ENCODE data around the gene ARHGAP45. TPM values are rescaled to one million over a fixed set of nuclear protein-coding genes. Genes with fewer than 3 reads are reported as not detected.
"Not testable (repeated sequence)": the region's sequence is repeated elsewhere in the genome, so short reads cannot be mapped to it uniquely, and the experiment has no call there.

ARHGAP45 gene
- 6.0 TPM for total RNA-seq
- long read RNA-seq, full-length matches to known transcripts: 2 of 6 reads
- long read RNA-seq, partial matches to known transcripts: 4 of 6 reads
- long read RNA-seq, other reads (novel, unspliced or antisense): 0 of 6 reads

- ATAC-seq (peak; percentile 16), DNase-seq (peak; percentile 68)
- intact Hi-C loops (cut with micrococcal nuclease): no loop called here
Observed at GRCh38 chr19:1066748-1067340, at the start of gene ARHGAP45. ARHGAP45 (plus strand) TSS chr19:1067167; CDS start chr19:1067406, 239 bp downstream.

GRCh38 chr19:1017906-1018305, 49.1 kb upstream of the ARHGAP45 start:
- ATAC-seq (no peak), DNase-seq (no peak)
- intact Hi-C loops (cut with micrococcal nuclease): no loop called here

- intact Hi-C loops (cut with micrococcal nuclease): no loop called here
- no peak for DNase-seq
- no peak for ATAC-seq
Observed at GRCh38 chr19:1018393-1018792, 48.6 kb upstream of the ARHGAP45 start.

- no peak for ATAC-seq
- no peak for DNase-seq
- intact Hi-C loops (cut with micrococcal nuclease): no loop called here
Observed at GRCh38 chr19:1018932-1019615, 47.9 kb upstream of the ARHGAP45 start.

GRCh38 chr19:1019616-1019961, 47.4 kb upstream of the ARHGAP45 start:
- intact Hi-C loops (cut with micrococcal nuclease): no loop called here
- DNase-seq: no peak
- no peak for ATAC-seq

- DNase-seq: peak; percentile 57
- ATAC-seq: no peak
- intact Hi-C loops (cut with micrococcal nuclease): no loop called here
Observed at GRCh38 chr19:1019980-1020867, 46.7 kb upstream of the ARHGAP45 start.

GRCh38 chr19:1020868-1021425, 46.0 kb upstream of the ARHGAP45 start, which contains the start of gene TMEM259:
TMEM259 (minus strand) TSS chr19:1021123; CDS start chr19:1020996, 127 bp downstream.
- DNase-seq: peak; percentile 99

GRCh38 chr19:1023883-1024188, 43.1 kb upstream of the ARHGAP45 start:
- intact Hi-C loops (cut with micrococcal nuclease); ATAC-seq; DNase-seq: not testable (repeated sequence)

More at GRCh38 chr19:1020868-1021425, 46.0 kb upstream of the ARHGAP45 start, which contains the start of gene TMEM259:
- intact Hi-C loops (cut with micrococcal nuclease): no loop called here
- peak; percentile 91 for ATAC-seq

- DNase-seq; ATAC-seq; intact Hi-C loops (cut with micrococcal nuclease): not testable (repeated sequence)
Observed at GRCh38 chr19:1025080-1025479, 41.9 kb upstream of the ARHGAP45 start.

GRCh38 chr19:1025960-1026782, 40.8 kb upstream of the ARHGAP45 start, which contains the start of gene CNN2:
CNN2 (plus strand) TSS chr19:1026608; CDS start chr19:1026662, 54 bp downstream.
- ATAC-seq (peak; percentile 78), DNase-seq (peak; percentile 90)
- intact Hi-C loops (cut with micrococcal nuclease): no loop called here

GRCh38 chr19:1026783-1027649, 40.0 kb upstream of the ARHGAP45 start:
- ATAC-seq: peak; percentile 4
- intact Hi-C loops (cut with micrococcal nuclease): no loop called here
- no peak for DNase-seq

- ATAC-seq (peak; percentile 2), DNase-seq (no peak)
- intact Hi-C loops (cut with micrococcal nuclease): no loop called here
Observed at GRCh38 chr19:1027650-1028061, 39.3 kb upstream of the ARHGAP45 start.

GRCh38 chr19:1028062-1028926, 38.7 kb upstream of the ARHGAP45 start:
- peak; percentile 79 for DNase-seq
- peak; percentile 71 for ATAC-seq
- intact Hi-C loops (cut with micrococcal nuclease): no loop called here

- ATAC-seq (no peak), DNase-seq (no peak)
- intact Hi-C loops (cut with micrococcal nuclease): no loop called here
Observed at GRCh38 chr19:1032264-1032867, 34.6 kb upstream of the ARHGAP45 start.

GRCh38 chr19:1035998-1036621, 30.9 kb upstream of the ARHGAP45 start:
- DNase-seq: no peak
- intact Hi-C loops (cut with micrococcal nuclease): no loop called here

GRCh38 chr19:1037621-1038064, 29.3 kb upstream of the ARHGAP45 start:
- no peak for ATAC-seq
- intact Hi-C loops (cut with micrococcal nuclease): no loop called here
- DNase-seq: no peak

More at GRCh38 chr19:1035998-1036621, 30.9 kb upstream of the ARHGAP45 start:
- no peak for ATAC-seq
